IMR-90 (cell line): ENCODE results near the gene ACTA1. TPM values are rescaled to one million over a fixed set of nuclear protein-coding genes. Genes with fewer than 3 reads are reported as not detected.
A peak's percentile ranks its signal among the peaks of the same experiment; 100 is the strongest.

Experiments
- ATAC-seq: fragments of 200-7000 bp; cut with Tn5 transposase; 2 replicates; pipeline ENCODE4 v1.9.1; 2020; ENCODE audit warnings: low read depth, mild to moderate bottlenecking, moderate library complexity
- BruUV-seq: library from RNA; stranded (reverse); fragments of 400-500 nt; replicated peaks from 2 replicates; lab custom pipeline; 2021; lab: Mats Ljungman, UMichigan
- CTCF ChIA-PET: fragments of 300-600 bp; formaldehyde crosslinking; extraction: SDS; loops from one replicate; lab custom pipeline; 2021; ENCODE audit warnings: antibody characterized with exemption; lab: Yijun Ruan, JAX
- POLR2A ChIA-PET: fragments of 300-600 bp; sonication (Branson Sonifier 250); formaldehyde crosslinking; loops from one replicate; lab custom pipeline; 2022; ENCODE audit warnings: antibody characterized with exemption; ENCODE audit not compliant: unreplicated experiment; lab: Charles Lee
- DNase-seq: peaks from one replicate; pipeline ENCODE4 v3.0.0; 2013
- H2AFZ ChIP-seq: replicated peaks from 2 replicates; pipeline ENCODE3; 2013; ENCODE audit warnings: low read length, mild to moderate bottlenecking; ENCODE audit not compliant: poor library complexity
- H2AK5ac ChIP-seq: 2 replicates; pipeline ENCODE4 v1.6.1; 2013; ENCODE audit warnings: low read depth, low read length, inconsistent platforms
- H2AK9ac ChIP-seq: replicated peaks from 2 replicates; pipeline ENCODE3; 2013; ENCODE audit warnings: mild to moderate bottlenecking, low read depth, low read length, moderate library complexity; ENCODE audit not compliant: poor library complexity
- H2BK120ac ChIP-seq: 2 replicates; pipeline ENCODE4 v1.6.1; 2013; ENCODE audit warnings: low read depth, low read length, inconsistent platforms
- H2BK15ac ChIP-seq: 3 replicates; pipeline ENCODE4 v1.6.1; 2013; ENCODE audit warnings: low read depth, low read length, inconsistent platforms
- H2BK20ac ChIP-seq: 2 replicates; pipeline ENCODE4 v1.6.1; 2013; ENCODE audit warnings: low read depth, mild to moderate bottlenecking, inconsistent platforms, low read length, moderate library complexity
- H2BK5ac ChIP-seq: 2 replicates; pipeline ENCODE4 v1.6.1; 2013; ENCODE audit warnings: mild to moderate bottlenecking, low read depth, low read length, inconsistent platforms; ENCODE audit not compliant: poor library complexity, severe bottlenecking
- H3K14ac ChIP-seq: replicated peaks from 2 replicates; pipeline ENCODE4 v1.6.1; 2013; ENCODE audit warnings: low read depth, low read length, inconsistent platforms
- H3K18ac ChIP-seq: 2 replicates; pipeline ENCODE4 v1.6.1; 2013; ENCODE audit warnings: low read depth, low read length, control low read depth
- H3K23ac ChIP-seq: 2 replicates; pipeline ENCODE4 v1.6.1; 2013; ENCODE audit warnings: low read depth, low read length, inconsistent platforms
- H3K27ac ChIP-seq: 2 replicates; pipeline ENCODE4 v1.5.1; 2013; ENCODE audit warnings: mild to moderate bottlenecking, control low read depth, low read length; ENCODE audit not compliant: insufficient read depth
- H3K27me3 ChIP-seq: 2 replicates; pipeline ENCODE4 v1.6.1; 2013; ENCODE audit warnings: low read length; ENCODE audit not compliant: control insufficient read depth, insufficient read depth
- H3K36me3 ChIP-seq: 2 replicates; pipeline ENCODE4 v1.6.1; 2013; ENCODE audit warnings: low read length, mixed read lengths; ENCODE audit not compliant: control insufficient read depth, insufficient read depth
- H3K4ac ChIP-seq: 2 replicates; pipeline ENCODE4 v1.6.1; 2013; ENCODE audit warnings: low read depth, low read length, inconsistent platforms
- H3K4me1 ChIP-seq: 2 replicates; pipeline ENCODE4 v1.6.1; 2013; ENCODE audit warnings: low read length, mixed read lengths; ENCODE audit not compliant: control insufficient read depth, insufficient read depth
- H3K4me2 ChIP-seq: 2 replicates; pipeline ENCODE4 v1.6.1; 2013; ENCODE audit warnings: low read depth, mild to moderate bottlenecking, control low read depth, low read length, moderate library complexity
- H3K4me3 ChIP-seq: 2 replicates; pipeline ENCODE4 v1.5.1; 2013; ENCODE audit warnings: low read depth, mild to moderate bottlenecking, control low read depth, low read length, moderate library complexity; ENCODE audit not compliant: insufficient read depth
- H3K56ac ChIP-seq: 2 replicates; pipeline ENCODE4 v1.6.1; 2013; ENCODE audit warnings: low read length, inconsistent platforms; ENCODE audit not compliant: insufficient read depth; ENCODE audit errors: extremely low read depth
- H3K79me1 ChIP-seq, 2 experiments: 2 replicates each; pipeline ENCODE4 v1.6.1; 2013; ENCODE audit warnings: low read length in 2 of 2, inconsistent platforms in 1 of 2, low read depth in 1 of 2
- H3K9ac ChIP-seq: 2 replicates; pipeline ENCODE4 v1.6.1; 2013; ENCODE audit warnings: low read depth, low read length, control low read depth
- H3K9me1 ChIP-seq: 2 replicates; pipeline ENCODE4 v1.6.1; 2013; ENCODE audit warnings: low read length, inconsistent platforms; ENCODE audit not compliant: insufficient read depth
- H3K9me3 ChIP-seq: 2 replicates; pipeline ENCODE4 v1.6.1; 2013; ENCODE audit warnings: low read length; ENCODE audit not compliant: control insufficient read depth, insufficient read depth
- H4K20me1 ChIP-seq: 2 replicates; pipeline ENCODE4 v1.6.1; 2013; ENCODE audit warnings: low read length, inconsistent platforms; ENCODE audit not compliant: insufficient read depth
- H4K5ac ChIP-seq: 2 replicates; pipeline ENCODE4 v1.6.1; 2013; ENCODE audit warnings: mild to moderate bottlenecking, low read depth, low read length, control low read depth
- H4K8ac ChIP-seq, 2 experiments: 2 replicates each; pipeline ENCODE4 v1.6.1; 2013; ENCODE audit warnings: low read depth in 2 of 2, low read length in 2 of 2, control low read depth in 1 of 2, inconsistent platforms in 1 of 2
- H4K91ac ChIP-seq: 2 replicates; pipeline ENCODE4 v1.6.1; 2013; ENCODE audit warnings: low read depth, low read length, inconsistent platforms; ENCODE audit not compliant: insufficient read depth
- BHLHE40 ChIP-seq: fragments of 150-350 bp; IDR thresholded peaks from 2 replicates; pipeline ENCODE4 v1.6.1; 2016; ENCODE audit warnings: mild to moderate bottlenecking, low read depth, low read length
- CEBPB ChIP-seq: IDR thresholded peaks from 2 replicates; pipeline ENCODE4 v1.6.1; 2012; ENCODE audit warnings: low read depth, low read length, improper control_type of control experiment
- CHD1 ChIP-seq: IDR thresholded peaks from 2 replicates; pipeline ENCODE4 v1.6.1; 2012; ENCODE audit warnings: low read depth, low read length, improper control_type of control experiment
- CTCF ChIP-seq: conservative IDR thresholded peaks from 2 replicates; pipeline ENCODE4 v1.5.1; 2012; ENCODE audit warnings: mild to moderate bottlenecking, low read depth, low read length, improper control_type of control experiment
- ELK1 ChIP-seq: fragments of 150-350 bp; IDR thresholded peaks from 2 replicates; pipeline ENCODE4 v1.6.1; 2016; ENCODE audit warnings: low read depth, mild to moderate bottlenecking, low read length, moderate library complexity, borderline replicate concordance
- FOS ChIP-seq: fragments of 150-350 bp; IDR thresholded peaks from 2 replicates; pipeline ENCODE4 v1.6.1; 2016; ENCODE audit warnings: low read depth, low read length
- MAFK ChIP-seq: IDR thresholded peaks from 2 replicates; pipeline ENCODE4 v1.6.1; 2012; ENCODE audit warnings: low read depth, low read length, improper control_type of control experiment
- MAZ ChIP-seq: IDR thresholded peaks from 2 replicates; pipeline ENCODE4 v1.6.1; 2012; ENCODE audit warnings: low read depth, mild to moderate bottlenecking, low read length, improper control_type of control experiment, moderate library complexity, borderline replicate concordance
- MXI1 ChIP-seq: IDR thresholded peaks from 2 replicates; pipeline ENCODE4 v1.6.1; 2012; ENCODE audit warnings: low read depth, mild to moderate bottlenecking, low read length, moderate library complexity, borderline replicate concordance
- NFE2L2 ChIP-seq: fragments of 150-350 bp; IDR thresholded peaks from 2 replicates; pipeline ENCODE4 v1.6.1; 2016; ENCODE audit warnings: low read depth, mild to moderate bottlenecking, low read length
- POLR2A ChIP-seq: IDR thresholded peaks from 2 replicates; pipeline ENCODE4 v1.6.1; 2012; ENCODE audit warnings: mild to moderate bottlenecking, low read depth, low read length
- RAD21 ChIP-seq: IDR thresholded peaks from 2 replicates; pipeline ENCODE4 v1.6.1; 2012; ENCODE audit warnings: low read length, improper control_type of control experiment
- RCOR1 ChIP-seq: IDR thresholded peaks from 2 replicates; pipeline ENCODE4 v1.6.1; 2012; ENCODE audit warnings: mild to moderate bottlenecking, low read length, improper control_type of control experiment; ENCODE audit not compliant: insufficient replicate concordance
- RFX5 ChIP-seq: IDR thresholded peaks from 2 replicates; pipeline ENCODE4 v1.8.0; 2012; ENCODE audit warnings: low read depth, mild to moderate bottlenecking, low read length, moderate library complexity
- SMC3 ChIP-seq: fragments of 150-350 bp; IDR thresholded peaks from 2 replicates; pipeline ENCODE4 v1.6.1; 2016; ENCODE audit warnings: low read depth, mild to moderate bottlenecking, antibody characterized with exemption, low read length, moderate library complexity
- USF2 ChIP-seq: fragments of 150-350 bp; IDR thresholded peaks from 2 replicates; pipeline ENCODE4 v1.6.1; 2017; ENCODE audit warnings: mild to moderate bottlenecking, antibody characterized with exemption, low read length, low read depth
- WGBS, 2 experiments: methylation state at CpG; one replicate each; pipeline versions ENCODE4 v1.1.5 to v1.1.7; 2013; ENCODE audit warnings: missing lambda C conversion rate in 2 of 2; ENCODE audit not compliant: insufficient read length in 1 of 2; ENCODE audit errors: extremely low coverage in 2 of 2; 5-methylcytosine and 5-hydroxymethylcytosine counted together
- dilution Hi-C: fragments of 300-500 bp; cut with HindIII; formaldehyde crosslinking; loops from one replicate; pipeline ENCODE4 v1.14.3; 2018; ENCODE audit warnings: low sequenced_read_pairs; ENCODE audit not compliant: unreplicated experiment
- in situ Hi-C: fragments of 300-500 bp; cut with MboI; formaldehyde crosslinking; loops from 3 replicates; pipeline ENCODE4 v1.14.3; 2019; ENCODE audit warnings: low sequenced_read_pairs, inconsistent platforms, mixed read lengths
- intact Hi-C: fragments of 100-400 bp; cut with micrococcal nuclease; formaldehyde crosslinking; loops from 2 replicates; pipeline ENCODE4 v1.10.0; 2022
- polyA plus RNA-seq, 3 experiments: library from polyadenylated mRNA; depleted of rRNA; stranded (reverse); fragments of >200 nt; gene quantifications; 2 replicates each; pipeline ENCODE4 v1.2.3, GENCODE V29; 2012; ENCODE audit warnings: low replicate concordance in 1 of 3
- total RNA-seq: library from RNA; depleted of rRNA; stranded (reverse); fragments of >200 nt; gene quantifications from 2 replicates; pipeline ENCODE4 v1.2.3, GENCODE V29; 2012

Gene ACTA1
- total and polyA plus RNA-seq, 2 of the 4 experiments (the other 2 are of a cell fraction), result not detected

- TF ChIP-seq RFX5 (no peak), FOS (no peak), ELK1 (no peak), CHD1 (no peak), POLR2A (no peak), MAFK (no peak), CEBPB (no peak), MXI1 (no peak), RCOR1 (no peak), USF2 (no peak), NFE2L2 (no peak), SMC3 (no peak), RAD21 (no peak), CTCF (no peak), MAZ (no peak), BHLHE40 (no peak)
- no peak overlapping the region for H3K27ac ChIP-seq
- no peaks in the 10 kb centered on the region for H3K79me1 ChIP-seq
- H3K36me3 ChIP-seq, result no peaks in the 10 kb centered on the region; the same call in 1 of the 2 replicates
- ChIA-PET CTCF (no interaction called here), POLR2A (no interaction called here)
- no peak overlapping the region for H2BK15ac ChIP-seq
- no peak overlapping the region for H2AK9ac ChIP-seq
- peaks cover 8% of the 10 kb centered on the region for H3K9me3 ChIP-seq
- no peaks in the 10 kb centered on the region; the same call in 1 of the 2 replicates for H3K4me1 ChIP-seq
- no peak overlapping the region for H3K9ac ChIP-seq
- H4K8ac ChIP-seq, result no peak overlapping the region
- H3K4me3 ChIP-seq, result no peak overlapping the region
- no peak overlapping the region for H3K4me2 ChIP-seq
- intact Hi-C loops, result no loop called here
- no peak overlapping the region for H3K18ac ChIP-seq
- no peak overlapping the region; the same call in 1 of the 2 replicates for H3K23ac ChIP-seq
- no peak overlapping the region for H3K14ac ChIP-seq
- no TSS peak for BruUV-seq
- H3K9me1 ChIP-seq, result no peaks in the 10 kb centered on the region
- H2AK5ac ChIP-seq, result no peak overlapping the region
- WGBS, 2 experiments, result 11% methylated on average over 9 of the region's 19 CpGs; no CpG with 5 or more reads in 1 of the 2 experiments
- peak overlapping the region; percentile 23 for H2AFZ ChIP-seq
- peaks cover 50% of the 10 kb centered on the region for H3K27me3 ChIP-seq
- no peak for ATAC-seq
- H4K5ac ChIP-seq, result no peak overlapping the region
- H4K91ac ChIP-seq, result no peak overlapping the region
- no peak overlapping the region for H2BK120ac ChIP-seq
- DNase-seq, result no peak
- no peak overlapping the region for H2BK20ac ChIP-seq
- in situ Hi-C loops, result no loop called here
- dilution Hi-C loops, result no loop called here
- no peak overlapping the region for H3K56ac ChIP-seq
- no peaks in the 10 kb centered on the region; the same call in 1 of the 2 replicates for H4K20me1 ChIP-seq
- no peak overlapping the region for H3K4ac ChIP-seq
- no peak overlapping the region for H2BK5ac ChIP-seq
Observed at GRCh38 chr1:229433364-229434004, 410 bp downstream of the ACTA1 start.
